ENCODE measurements around the gene HOXD1.

DNA sequence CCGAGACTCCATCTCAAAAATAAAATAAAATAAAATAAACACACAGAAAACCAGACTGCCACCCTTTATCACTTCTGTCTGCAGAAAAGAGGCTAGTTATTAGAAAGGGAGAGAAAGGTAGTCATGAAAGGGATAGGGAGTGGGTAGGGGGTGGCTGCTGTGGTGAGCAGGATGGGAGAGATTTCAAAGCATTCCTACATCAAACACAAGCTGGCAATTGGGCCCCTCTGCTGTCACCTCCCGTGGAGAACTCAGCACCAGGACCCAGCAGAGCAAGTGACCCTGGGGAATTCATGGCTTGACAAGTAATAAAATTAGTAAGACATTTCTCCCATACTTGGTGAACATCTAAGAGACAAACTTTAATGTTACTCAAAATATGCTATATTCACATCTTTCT lies 3.7 kb upstream of the HOXD1 start:
- TF ChIP-seq CTCF (IDR thresholded peaks at IDR 0.05) = no peak
- no peak for TF ChIP-seq ZFX (IDR thresholded peaks at IDR 0.05; ENCODE audit: borderline replicate concordance)

Measured in 22Rv1 (cell line).